Measurements from ENCODE around the gene RGS21. TPM values are rescaled to one million over a fixed set of nuclear protein-coding genes. Genes with fewer than 3 reads are reported as not detected.

Gene RGS21
- total RNA-seq: not detected in 2 replicates

GRCh38 chr1:192316942-192317450, at the start of gene RGS21:
RGS21 (plus strand) TSS chr1:192316992; CDS start chr1:192343037, 26,045 bp downstream.

Other genes with a start within 250 kb of the RGS21 start
- not detected in 2 replicates for gene RGS18, start 158.5 kb upstream of the RGS21 start, total RNA-seq

Data from bladder microvascular endothelial cell (primary cell).